ENCODE results near the gene SSPN. TPM values are rescaled to one million over a fixed set of nuclear protein-coding genes. Genes with fewer than 3 reads are reported as not detected.

The SSPN gene
- total RNA-seq, 1 experiment from 2014 or later, result not detected

- H3K36me3 ChIP-seq (ENCODE audit: insufficient read depth, low read length), result no peaks in the 10 kb centered on the region
- no peak overlapping the region for H3K4me2 ChIP-seq (ENCODE audit: low read depth, low read length, poor library complexity, severe bottlenecking)
- H3K79me2 ChIP-seq (ENCODE audit: low read length), result no peaks in the 10 kb centered on the region
- no peak overlapping the region for H3K27ac ChIP-seq (ENCODE audit: low read length)
- H3K9me2 ChIP-seq (replicated peaks; ENCODE audit: insufficient read depth, low read length), result no peaks in the 10 kb centered on the region
- no peaks in the 10 kb centered on the region for H3K4me1 ChIP-seq (ENCODE audit: low read length)
- H4K20me1 ChIP-seq (ENCODE audit: insufficient read depth, low read depth, low read length), result no peaks in the 10 kb centered on the region
- H3K4me3 ChIP-seq (ENCODE audit: low read length), result no peak overlapping the region
- H3K27me3 ChIP-seq (ENCODE audit: low read length), result no peaks in the 10 kb centered on the region
- no peak for DNase-seq
- no peak overlapping the region for H3K9ac ChIP-seq (ENCODE audit: low read length)
- H2AFZ ChIP-seq (ENCODE audit: low read length), result no peak overlapping the region
- no peaks in the 10 kb centered on the region for H3K9me3 ChIP-seq (ENCODE audit: low read length)
These were observed 85.9 kb downstream of the SSPN start for GRCh38 chr12:26281320-26281719.

- Histone ChIP-seq H3K79me2 (ENCODE audit: low read length) (no peaks in the 10 kb centered on the region), H3K36me3 (ENCODE audit: insufficient read depth, low read length) (no peaks in the 10 kb centered on the region), H4K20me1 (ENCODE audit: insufficient read depth, low read depth, low read length) (no peaks in the 10 kb centered on the region), H3K4me1 (ENCODE audit: low read length) (no peaks in the 10 kb centered on the region), H3K4me3 (ENCODE audit: low read length) (no peak overlapping the region), H3K27ac (ENCODE audit: low read length) (no peak overlapping the region), H3K27me3 (ENCODE audit: low read length) (no peaks in the 10 kb centered on the region), H3K4me2 (ENCODE audit: low read depth, low read length, poor library complexity, severe bottlenecking) (no peak overlapping the region), H3K9ac (ENCODE audit: low read length) (no peak overlapping the region), H3K9me3 (ENCODE audit: low read length) (no peaks in the 10 kb centered on the region), H2AFZ (ENCODE audit: low read length) (no peak overlapping the region), H3K9me2 (replicated peaks; ENCODE audit: insufficient read depth, low read length) (no peaks in the 10 kb centered on the region)
- DNase-seq, result no peak
These were observed 87.1 kb downstream of the SSPN start for GRCh38 chr12:26282339-26282940.

GRCh38 chr12:26283046-26283445, 87.7 kb downstream of the SSPN start:
- H3K9me2 ChIP-seq (replicated peaks; ENCODE audit: insufficient read depth, low read length), result no peaks in the 10 kb centered on the region

GRCh38 chr12:26283617-26284016, 88.2 kb downstream of the SSPN start:
- Histone ChIP-seq H3K4me1 (ENCODE audit: low read length) (no peaks in the 10 kb centered on the region), H4K20me1 (ENCODE audit: insufficient read depth, low read depth, low read length) (no peaks in the 10 kb centered on the region), H2AFZ (ENCODE audit: low read length) (no peak overlapping the region), H3K9me2 (replicated peaks; ENCODE audit: insufficient read depth, low read length) (no peaks in the 10 kb centered on the region), H3K27me3 (ENCODE audit: low read length) (no peaks in the 10 kb centered on the region), H3K9ac (ENCODE audit: low read length) (no peak overlapping the region), H3K4me3 (ENCODE audit: low read length) (no peak overlapping the region), H3K79me2 (ENCODE audit: low read length) (no peaks in the 10 kb centered on the region), H3K4me2 (ENCODE audit: low read depth, low read length, poor library complexity, severe bottlenecking) (no peak overlapping the region), H3K27ac (ENCODE audit: low read length) (no peak overlapping the region), H3K36me3 (ENCODE audit: insufficient read depth, low read length) (no peaks in the 10 kb centered on the region), H3K9me3 (ENCODE audit: low read length) (no peaks in the 10 kb centered on the region)
- DNase-seq, result no peak

More at GRCh38 chr12:26283046-26283445, 87.7 kb downstream of the SSPN start:
- H3K4me1 ChIP-seq (ENCODE audit: low read length), result no peaks in the 10 kb centered on the region
- no peaks in the 10 kb centered on the region for H3K9me3 ChIP-seq (ENCODE audit: low read length)
- no peaks in the 10 kb centered on the region for H3K79me2 ChIP-seq (ENCODE audit: low read length)
- H3K4me2 ChIP-seq (ENCODE audit: low read depth, low read length, poor library complexity, severe bottlenecking), result no peak overlapping the region
- no peak overlapping the region for H3K27ac ChIP-seq (ENCODE audit: low read length)
- H3K4me3 ChIP-seq (ENCODE audit: low read length), result no peak overlapping the region
- no peak overlapping the region for H2AFZ ChIP-seq (ENCODE audit: low read length)
- DNase-seq, result no peak
- no peaks in the 10 kb centered on the region for H3K27me3 ChIP-seq (ENCODE audit: low read length)
- H3K9ac ChIP-seq (ENCODE audit: low read length), result no peak overlapping the region
- no peaks in the 10 kb centered on the region for H3K36me3 ChIP-seq (ENCODE audit: insufficient read depth, low read length)
- H4K20me1 ChIP-seq (ENCODE audit: insufficient read depth, low read depth, low read length), result no peaks in the 10 kb centered on the region

- H2AFZ ChIP-seq (ENCODE audit: low read length), result no peak overlapping the region
- H4K20me1 ChIP-seq (ENCODE audit: insufficient read depth, low read depth, low read length), result no peaks in the 10 kb centered on the region
- H3K27ac ChIP-seq (ENCODE audit: low read length), result no peak overlapping the region
- DNase-seq, result no peak
- H3K4me2 ChIP-seq (ENCODE audit: low read depth, low read length, poor library complexity, severe bottlenecking), result no peak overlapping the region
- H3K9me3 ChIP-seq (ENCODE audit: low read length), result no peaks in the 10 kb centered on the region
- H3K4me3 ChIP-seq (ENCODE audit: low read length), result no peak overlapping the region
- H3K9me2 ChIP-seq (replicated peaks; ENCODE audit: insufficient read depth, low read length), result no peaks in the 10 kb centered on the region
- H3K4me1 ChIP-seq (ENCODE audit: low read length), result no peaks in the 10 kb centered on the region
- no peaks in the 10 kb centered on the region for H3K79me2 ChIP-seq (ENCODE audit: low read length)
- no peaks in the 10 kb centered on the region for H3K36me3 ChIP-seq (ENCODE audit: insufficient read depth, low read length)
- no peak overlapping the region for H3K9ac ChIP-seq (ENCODE audit: low read length)
- no peaks in the 10 kb centered on the region for H3K27me3 ChIP-seq (ENCODE audit: low read length)
These were observed 90.0 kb downstream of the SSPN start for GRCh38 chr12:26285401-26285800.

GRCh38 chr12:26286186-26286585, 90.8 kb downstream of the SSPN start:
- Histone ChIP-seq H3K4me2 (ENCODE audit: low read depth, low read length, poor library complexity, severe bottlenecking) (no peak overlapping the region), H3K9me2 (replicated peaks; ENCODE audit: insufficient read depth, low read length) (no peaks in the 10 kb centered on the region), H3K27ac (ENCODE audit: low read length) (no peak overlapping the region), H3K36me3 (ENCODE audit: insufficient read depth, low read length) (no peaks in the 10 kb centered on the region), H3K4me1 (ENCODE audit: low read length) (no peaks in the 10 kb centered on the region), H3K9ac (ENCODE audit: low read length) (no peak overlapping the region), H3K9me3 (ENCODE audit: low read length) (no peaks in the 10 kb centered on the region), H2AFZ (ENCODE audit: low read length) (no peak overlapping the region), H3K79me2 (ENCODE audit: low read length) (no peaks in the 10 kb centered on the region), H4K20me1 (ENCODE audit: insufficient read depth, low read depth, low read length) (no peaks in the 10 kb centered on the region), H3K4me3 (ENCODE audit: low read length) (no peak overlapping the region), H3K27me3 (ENCODE audit: low read length) (no peaks in the 10 kb centered on the region)
- DNase-seq, result no peak

- no peaks in the 10 kb centered on the region for H3K36me3 ChIP-seq (ENCODE audit: insufficient read depth, low read length)
- no peak overlapping the region for H3K9ac ChIP-seq (ENCODE audit: low read length)
- no peak overlapping the region for H3K4me2 ChIP-seq (ENCODE audit: low read depth, low read length, poor library complexity, severe bottlenecking)
- H3K27ac ChIP-seq (ENCODE audit: low read length), result no peak overlapping the region
- no peak overlapping the region for H3K4me3 ChIP-seq (ENCODE audit: low read length)
- H3K27me3 ChIP-seq (ENCODE audit: low read length), result no peaks in the 10 kb centered on the region
- DNase-seq, result no peak
- no peaks in the 10 kb centered on the region for H3K9me2 ChIP-seq (replicated peaks; ENCODE audit: insufficient read depth, low read length)
- no peaks in the 10 kb centered on the region for H4K20me1 ChIP-seq (ENCODE audit: insufficient read depth, low read depth, low read length)
- no peaks in the 10 kb centered on the region for H3K9me3 ChIP-seq (ENCODE audit: low read length)
- H2AFZ ChIP-seq (ENCODE audit: low read length), result no peak overlapping the region
- H3K4me1 ChIP-seq (ENCODE audit: low read length), result no peaks in the 10 kb centered on the region
- no peaks in the 10 kb centered on the region for H3K79me2 ChIP-seq (ENCODE audit: low read length)
These were observed 92.5 kb downstream of the SSPN start for GRCh38 chr12:26287671-26288381.

GRCh38 chr12:26290565-26290964, 95.2 kb downstream of the SSPN start:
- Histone ChIP-seq H3K4me1 (ENCODE audit: low read length) (no peaks in the 10 kb centered on the region), H3K27me3 (ENCODE audit: low read length) (no peaks in the 10 kb centered on the region), H3K4me3 (ENCODE audit: low read length) (no peak overlapping the region), H3K9me3 (ENCODE audit: low read length) (no peaks in the 10 kb centered on the region), H4K20me1 (ENCODE audit: insufficient read depth, low read depth, low read length) (no peaks in the 10 kb centered on the region), H3K36me3 (ENCODE audit: insufficient read depth, low read length) (no peaks in the 10 kb centered on the region), H2AFZ (ENCODE audit: low read length) (no peak overlapping the region), H3K79me2 (ENCODE audit: low read length) (no peaks in the 10 kb centered on the region), H3K27ac (ENCODE audit: low read length) (no peak overlapping the region), H3K9ac (ENCODE audit: low read length) (no peak overlapping the region), H3K4me2 (ENCODE audit: low read depth, low read length, poor library complexity, severe bottlenecking) (no peak overlapping the region), H3K9me2 (replicated peaks; ENCODE audit: insufficient read depth, low read length) (no peaks in the 10 kb centered on the region; the same call in 1 of the 2 replicates)
- DNase-seq, result no peak

Data from Karpas-422 (cell line).